ENCODE results near the gene ADCK1. TPM values are rescaled to one million over a fixed set of nuclear protein-coding genes. Genes with fewer than 3 reads are reported as not detected.
A peak's percentile ranks its signal among the peaks of the same experiment; 100 is the strongest.
"Not testable (repeated sequence)": the region's sequence is repeated elsewhere in the genome, so short reads cannot be mapped to it uniquely, and the experiment has no call there.

Gene ADCK1, protein sequence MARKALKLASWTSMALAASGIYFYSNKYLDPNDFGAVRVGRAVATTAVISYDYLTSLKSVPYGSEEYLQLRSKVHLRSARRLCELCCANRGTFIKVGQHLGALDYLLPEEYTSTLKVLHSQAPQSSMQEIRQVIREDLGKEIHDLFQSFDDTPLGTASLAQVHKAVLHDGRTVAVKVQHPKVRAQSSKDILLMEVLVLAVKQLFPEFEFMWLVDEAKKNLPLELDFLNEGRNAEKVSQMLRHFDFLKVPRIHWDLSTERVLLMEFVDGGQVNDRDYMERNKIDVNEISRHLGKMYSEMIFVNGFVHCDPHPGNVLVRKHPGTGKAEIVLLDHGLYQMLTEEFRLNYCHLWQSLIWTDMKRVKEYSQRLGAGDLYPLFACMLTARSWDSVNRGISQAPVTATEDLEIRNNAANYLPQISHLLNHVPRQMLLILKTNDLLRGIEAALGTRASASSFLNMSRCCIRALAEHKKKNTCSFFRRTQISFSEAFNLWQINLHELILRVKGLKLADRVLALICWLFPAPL
- total RNA-seq: 9.0 TPM
- long read RNA-seq, transcript ADCK1-201 (11 exons, 2,234 nt): major isoform, 12 of 23 reads
- long read RNA-seq, partial matches to known transcripts: 3 of 23 reads
- long read RNA-seq, other reads (novel, unspliced or antisense): 6 of 23 reads

- peak; percentile 97 for DNase-seq (ENCODE audit: low spot score)
These were observed at the start of gene ADCK1 for GRCh38 chr14:77799863-77800730. TSS of gene ADCK1 (plus strand) at chr14:77800109. CDS start at chr14:77818979, 18,870 bp downstream.

DNA sequence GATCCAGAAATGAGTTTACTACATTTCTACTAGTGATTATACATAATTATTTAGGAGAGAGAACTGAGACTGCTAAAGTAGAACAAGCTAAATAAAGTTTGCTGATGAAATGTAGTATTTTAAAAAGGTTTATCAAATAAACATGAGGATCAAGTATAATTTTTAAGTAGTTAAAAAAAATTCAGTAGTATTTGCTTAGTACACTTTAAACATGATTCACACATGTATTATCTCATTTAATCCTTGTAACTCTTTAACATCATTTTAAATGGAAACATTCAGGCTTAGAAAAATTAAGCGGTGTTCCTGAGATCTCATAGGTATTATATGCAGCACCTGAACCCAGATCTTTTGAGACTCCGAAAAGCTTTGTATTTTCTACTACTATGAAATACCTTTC lies 47.6 kb upstream of the ADCK1 start:
- no peak for DNase-seq (ENCODE audit: low spot score)

GRCh38 chr14:77752799-77753516 lies 47.0 kb upstream of the ADCK1 start:
- no peak for DNase-seq (ENCODE audit: low spot score)

DNA sequence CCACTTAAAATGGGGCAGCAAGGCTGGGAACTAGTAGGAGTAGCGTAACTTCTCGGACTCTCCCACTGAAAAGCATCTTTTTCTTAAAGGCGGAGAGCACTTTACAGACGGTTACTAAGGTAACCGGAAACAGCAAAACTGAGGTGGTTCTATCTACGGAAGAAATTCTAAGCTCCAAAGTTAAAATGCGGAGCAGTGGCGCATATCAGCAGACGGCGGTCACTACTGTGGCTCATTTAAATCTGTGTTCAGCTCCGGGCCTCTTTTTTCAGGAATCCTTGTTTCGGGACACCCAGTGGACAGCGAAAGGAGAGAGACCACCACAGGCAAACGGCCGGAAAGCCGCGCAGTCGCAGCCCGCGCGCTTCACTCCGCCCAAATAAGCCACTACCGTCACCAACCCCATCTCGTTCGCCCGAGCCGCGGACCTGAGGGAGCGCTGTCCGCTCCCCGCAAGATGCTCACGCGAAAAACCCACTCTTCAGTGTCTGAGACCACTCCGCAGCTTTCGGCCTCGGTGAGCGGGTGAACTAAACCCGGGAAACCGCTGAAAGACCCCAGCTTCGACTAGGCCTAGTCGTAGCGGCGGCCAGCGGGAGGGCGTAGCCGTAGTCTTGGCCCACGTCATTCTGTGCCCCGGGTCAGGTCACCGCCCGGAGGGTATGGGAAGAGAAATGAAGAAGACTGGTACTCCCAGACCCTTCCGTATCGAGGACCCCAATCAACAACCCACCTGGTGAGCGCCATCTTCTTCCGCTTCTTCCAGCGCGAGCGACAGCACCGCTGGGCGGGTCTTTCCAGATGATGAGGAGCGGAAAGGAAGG lies 39.3 kb upstream of the ADCK1 start, which contains the start of gene SNW1:
Gene SNW1, minus strand, starts transcription at position 776 of the 824 bp plus-strand sequence. Its CDS starts 29 bp downstream, at position 747.
- DNase-seq (ENCODE audit: low spot score): peak; percentile 98

GRCh38 chr14:77761205-77761931 lies 38.5 kb upstream of the ADCK1 start:
- DNase-seq (ENCODE audit: low spot score): no peak

- DNase-seq (ENCODE audit: low spot score): no peak
These were observed 36.6 kb upstream of the ADCK1 start for GRCh38 chr14:77763316-77763715.

- no peak for DNase-seq (ENCODE audit: low spot score)
These were observed 35.9 kb upstream of the ADCK1 start for GRCh38 chr14:77763978-77764377.

- DNase-seq (ENCODE audit: low spot score): not testable (repeated sequence)
These were observed 31.4 kb upstream of the ADCK1 start for GRCh38 chr14:77768442-77769069.

- not testable (repeated sequence) for DNase-seq (ENCODE audit: low spot score)
These were observed 25.9 kb upstream of the ADCK1 start for GRCh38 chr14:77773966-77774365.

DNA sequence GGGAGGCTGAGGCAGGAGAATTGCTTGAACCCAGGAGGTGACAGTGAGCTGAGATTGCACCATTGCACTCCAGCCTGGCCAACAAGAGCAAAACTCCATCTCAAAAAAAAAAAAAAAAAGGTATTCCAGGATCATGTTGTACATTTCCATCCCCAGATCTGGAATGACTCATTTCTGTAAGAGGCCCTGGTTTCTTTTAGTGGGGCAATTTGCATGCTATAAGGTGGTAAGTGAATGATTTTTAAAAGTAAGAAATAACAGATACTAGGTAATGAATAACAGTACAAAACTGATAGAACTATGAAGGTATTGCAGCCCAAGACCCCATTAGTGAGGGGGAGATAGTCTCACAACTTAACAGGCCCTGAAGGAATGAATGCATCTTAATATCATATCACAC lies 17.7 kb upstream of the ADCK1 start:
- no peak for DNase-seq (ENCODE audit: low spot score)

DNA sequence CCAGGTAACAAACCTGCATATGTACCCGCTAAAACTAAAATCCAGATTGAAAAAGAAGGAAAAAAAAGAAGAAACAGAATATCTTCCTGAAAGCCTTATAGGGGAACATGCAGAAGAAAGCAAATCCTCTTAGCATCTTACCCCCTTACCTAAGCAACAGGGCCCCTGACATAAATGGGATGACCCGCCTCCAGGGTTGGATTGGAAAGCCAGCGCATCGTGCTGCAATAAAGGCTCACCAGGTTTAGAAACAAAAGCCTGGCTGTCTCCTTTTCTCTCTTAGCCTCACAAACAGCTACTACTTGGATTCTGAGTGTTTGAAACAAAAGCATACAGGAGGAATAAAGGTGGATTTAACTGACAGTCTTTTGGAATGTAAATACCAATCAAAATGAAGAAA lies 13.8 kb upstream of the ADCK1 start:
- DNase-seq (ENCODE audit: low spot score): no peak

DNA sequence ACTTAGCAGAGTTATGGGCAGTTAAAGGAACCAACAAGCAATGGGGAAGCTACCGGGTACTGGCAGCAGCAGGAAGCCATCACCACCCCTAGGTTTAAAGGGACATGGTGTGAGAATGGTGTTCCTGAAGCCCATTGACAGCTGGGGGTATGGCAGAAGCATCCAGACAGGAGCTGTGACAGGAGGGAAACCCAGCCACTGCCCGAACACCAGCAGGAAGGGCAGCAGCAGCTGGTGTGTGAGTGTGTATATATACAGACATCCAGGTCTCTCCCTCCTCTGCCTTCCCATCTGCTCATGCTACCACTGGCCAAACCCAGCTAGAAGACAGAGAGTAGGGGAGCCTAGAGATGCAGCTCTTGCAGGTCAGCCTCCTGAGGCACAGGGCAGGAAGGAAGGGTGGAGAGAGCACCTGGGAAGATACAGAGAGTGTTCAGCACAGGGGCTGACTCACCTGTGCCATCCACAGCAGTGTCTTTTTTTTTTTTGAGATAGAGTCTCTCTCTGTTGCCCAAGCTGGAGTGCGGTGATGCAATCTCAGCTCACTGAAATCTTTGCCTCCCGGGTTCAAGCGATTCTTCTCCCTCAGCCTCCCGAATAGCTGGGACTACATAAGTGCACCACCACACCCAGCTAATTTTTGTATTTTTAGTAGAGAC lies 9.2 kb upstream of the ADCK1 start:
- no peak for DNase-seq (ENCODE audit: low spot score)

- DNase-seq (ENCODE audit: low spot score): no peak
These were observed 8.7 kb upstream of the ADCK1 start for GRCh38 chr14:77791225-77791600.

GRCh38 chr14:77793255-77793654 lies 6.7 kb upstream of the ADCK1 start:
- DNase-seq (ENCODE audit: low spot score): not testable (repeated sequence)

- DNase-seq (ENCODE audit: low spot score): no peak
These were observed 5.6 kb upstream of the ADCK1 start for GRCh38 chr14:77794357-77794756.

DNA sequence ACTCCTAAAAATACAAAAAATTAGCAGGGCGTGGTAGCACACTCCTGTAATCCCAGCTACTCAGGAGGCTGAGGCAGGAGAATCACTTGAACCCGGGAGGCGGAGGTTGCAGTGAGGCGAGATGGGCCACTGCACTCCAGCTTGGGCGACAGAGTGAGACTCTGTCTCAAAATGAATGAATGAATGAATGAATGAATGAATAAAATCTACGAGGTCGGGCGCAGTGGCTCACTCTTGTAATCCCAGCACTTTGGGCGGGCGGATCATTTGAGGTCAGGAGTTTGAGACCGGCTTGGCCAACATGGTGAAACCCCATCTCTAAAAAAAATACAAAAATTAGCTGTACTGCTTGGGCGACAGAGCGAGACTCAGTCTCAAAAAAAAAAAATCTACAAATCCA lies 453 bp upstream of the ADCK1 start:
- DNase-seq (ENCODE audit: low spot score): not testable (repeated sequence)

DNA sequence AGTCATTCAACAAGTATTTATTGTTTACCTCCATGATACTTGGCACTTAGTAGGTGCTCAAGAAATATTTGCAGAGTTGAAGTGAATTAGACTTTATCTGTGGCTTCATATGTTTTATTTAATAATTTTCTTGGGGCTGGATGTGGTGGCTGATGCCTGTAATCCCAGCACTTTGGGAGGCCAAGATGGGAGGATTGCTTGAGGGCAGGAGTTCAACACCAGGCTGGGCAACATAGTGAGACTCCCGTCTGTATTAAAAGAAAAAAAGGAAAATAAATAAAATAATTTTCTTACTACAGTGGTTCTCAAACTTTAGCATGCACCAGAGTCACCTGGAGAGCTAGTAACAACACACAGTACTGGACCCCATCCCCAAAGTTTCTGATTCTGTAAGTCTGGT lies 905 bp downstream of the ADCK1 start:
- no peak for DNase-seq (ENCODE audit: low spot score)

DNA sequence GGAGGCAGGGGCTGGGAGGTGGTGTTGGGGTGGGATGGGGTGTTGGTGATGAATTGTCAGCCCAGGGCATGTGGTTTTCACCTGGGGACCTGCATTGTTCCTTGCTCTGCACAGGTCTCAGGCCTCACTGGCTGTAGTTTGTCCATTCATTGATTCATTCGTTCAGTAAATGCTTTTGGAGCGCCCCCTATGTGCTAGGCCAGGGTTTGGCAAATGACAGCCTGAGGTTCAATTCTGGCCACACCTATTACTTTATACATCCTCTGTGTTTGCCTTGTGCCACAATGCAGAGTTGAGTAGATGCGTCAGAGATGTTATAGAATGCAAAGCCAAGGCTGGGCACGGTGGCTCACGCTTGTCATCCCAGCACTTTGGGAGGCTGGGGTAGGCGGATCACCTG lies 4.7 kb downstream of the ADCK1 start:
- no peak for DNase-seq (ENCODE audit: low spot score)

Data from mesenteric fat pad (tissue), 1 donor.